Measurements from ENCODE around the gene PKM. TPM values are rescaled to one million over a fixed set of nuclear protein-coding genes. Genes with fewer than 3 reads are reported as not detected.
A peak's percentile ranks its signal among the peaks of the same experiment; 100 is the strongest.

The PKM gene
- total RNA-seq, 2 experiments from 2014 or later = 202 to 203 TPM

DNA sequence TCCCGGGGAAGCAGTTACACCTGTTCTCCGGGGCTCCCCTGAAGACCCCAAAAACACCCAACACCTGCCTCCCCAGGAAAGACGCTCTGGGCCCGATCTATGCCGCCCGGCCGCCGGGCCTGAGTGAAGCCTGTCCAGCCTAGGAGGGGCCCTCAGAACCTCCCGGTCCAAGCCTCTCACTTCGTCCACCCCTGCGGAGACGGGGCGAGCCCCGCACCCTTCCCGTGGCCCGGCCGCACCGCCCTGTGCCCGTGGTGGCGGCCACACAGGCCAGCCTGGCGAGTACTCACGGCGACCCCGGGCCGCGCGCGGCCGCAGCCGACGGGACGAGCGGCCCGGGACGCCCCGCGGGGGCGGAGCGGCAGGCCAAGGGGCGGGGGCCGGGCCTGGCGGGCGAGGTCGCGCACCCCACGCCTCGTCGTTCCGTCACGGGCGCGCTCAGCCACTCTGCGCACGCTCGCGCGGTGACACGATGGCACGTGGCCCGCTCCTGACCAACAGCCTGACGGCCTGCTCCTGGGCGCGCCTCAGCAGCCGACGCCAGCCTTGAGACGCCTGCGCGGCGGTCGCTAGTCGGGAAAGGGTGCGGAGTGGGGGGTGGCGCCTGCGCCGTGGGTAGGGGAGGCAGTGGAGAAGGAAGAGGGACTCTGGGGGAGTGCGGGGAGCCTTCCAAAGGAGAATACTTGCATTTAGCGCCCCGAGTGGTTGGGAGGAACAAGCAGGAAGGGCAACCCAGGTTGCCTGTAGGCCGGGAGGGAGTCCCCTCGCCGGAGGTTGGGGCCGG is 41.4 kb upstream of the PKM start, which contains the start of gene PARP6:
Gene PARP6, minus strand, starts transcription at position 342 of the 784 bp plus-strand sequence. CDS start 5,077 bp downstream, outside the sequence.
- ChIA-PET CTCF (interaction anchor here (0.7 to 2.5 kb wide), 9 partner anchors 13 to 399 kb away, joined by 3 to 15 read pairs (median 4); partner anchors contain the start of gene CELF6), POLR2A (interaction anchor here (0.8 to 3.3 kb wide), 10 partner anchors 32 to 190 kb away, joined by 3 to 22 read pairs (median 3); partner anchors contain the start of genes HEXA and SENP8)
- peak within 1 kb of the TSS; percentile 93 for H3K27ac Mint-ChIP-seq
- Histone ChIP-seq H3K4me1 (ENCODE audit: insufficient read depth, low read length) (peaks cover 25% of the 10 kb centered on the region), H3K9me3 (ENCODE audit: control insufficient read depth in 1 of 2, insufficient read depth in 1 of 2, low read length in 2 of 2) (no peaks in the 10 kb centered on the region), H3K27ac (ENCODE audit: low read depth in 1 of 2, low read length in 2 of 2) (peak within 1 kb of the TSS; percentile 76 to 79), H3K27me3 (ENCODE audit: control insufficient read depth in 1 of 2, insufficient read depth in 2 of 2, low read length in 2 of 2) (no peaks in the 10 kb centered on the region), H3K36me3 (ENCODE audit: insufficient read depth, low read length) (peaks cover 14% of the 10 kb centered on the region), H3K4me3 (ENCODE audit: low read length) (peak within 1 kb of the TSS; percentile 89)
- H3K4me3 Mint-ChIP-seq = peak within 1 kb of the TSS; percentile 92
- H3K4me1 Mint-ChIP-seq (ENCODE audit: low read depth) = peaks cover 47% of the 10 kb centered on the region
- DNase-seq (peak; percentile 95 to 100 (median 98)), ATAC-seq (ENCODE audit: poor library complexity) (peak; percentile 94)
- no peaks in the 10 kb centered on the region for H3K9me3 Mint-ChIP-seq
- no peaks in the 10 kb centered on the region for H3K27me3 Mint-ChIP-seq
- intact Hi-C loops (cut with DNase I, micrococcal nuclease) = loop anchor here (1.0 to 10.0 kb wide), 13 partner anchors 41 to 1362 kb away; partner anchors contain the start of genes HEXA (in 2 of the 2), MYO9A (in 2 of the 2), SENP8 (in 2 of the 2) and ARIH1 (in 1 of the 2)
- TF ChIP-seq, protein P1, sequence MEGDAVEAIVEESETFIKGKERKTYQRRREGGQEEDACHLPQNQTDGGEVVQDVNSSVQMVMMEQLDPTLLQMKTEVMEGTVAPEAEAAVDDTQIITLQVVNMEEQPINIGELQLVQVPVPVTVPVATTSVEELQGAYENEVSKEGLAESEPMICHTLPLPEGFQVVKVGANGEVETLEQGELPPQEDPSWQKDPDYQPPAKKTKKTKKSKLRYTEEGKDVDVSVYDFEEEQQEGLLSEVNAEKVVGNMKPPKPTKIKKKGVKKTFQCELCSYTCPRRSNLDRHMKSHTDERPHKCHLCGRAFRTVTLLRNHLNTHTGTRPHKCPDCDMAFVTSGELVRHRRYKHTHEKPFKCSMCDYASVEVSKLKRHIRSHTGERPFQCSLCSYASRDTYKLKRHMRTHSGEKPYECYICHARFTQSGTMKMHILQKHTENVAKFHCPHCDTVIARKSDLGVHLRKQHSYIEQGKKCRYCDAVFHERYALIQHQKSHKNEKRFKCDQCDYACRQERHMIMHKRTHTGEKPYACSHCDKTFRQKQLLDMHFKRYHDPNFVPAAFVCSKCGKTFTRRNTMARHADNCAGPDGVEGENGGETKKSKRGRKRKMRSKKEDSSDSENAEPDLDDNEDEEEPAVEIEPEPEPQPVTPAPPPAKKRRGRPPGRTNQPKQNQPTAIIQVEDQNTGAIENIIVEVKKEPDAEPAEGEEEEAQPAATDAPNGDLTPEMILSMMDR (IDR thresholded peaks at IDR 0.05) = peak; percentile 80
- H3K36me3 Mint-ChIP-seq (ENCODE audit: low read depth) = peaks cover 28% of the 10 kb centered on the region

DNA sequence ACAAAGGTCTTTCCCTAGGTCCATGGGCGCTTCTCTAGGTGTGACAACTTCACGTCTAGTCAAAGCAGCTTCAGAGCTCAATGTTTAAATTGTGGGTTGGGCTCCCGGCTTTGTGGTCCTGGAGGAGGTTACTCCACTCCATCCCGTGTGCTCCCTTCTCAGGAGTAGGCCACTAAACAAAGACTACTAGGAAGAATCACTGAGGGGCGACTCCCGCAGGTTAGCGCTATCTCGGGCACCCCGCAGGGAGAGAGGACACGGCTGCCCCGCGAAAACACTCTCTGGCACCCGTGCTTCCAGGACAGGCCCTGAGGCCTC is 40.9 kb upstream of the PKM start:
- Histone ChIP-seq H3K27ac (ENCODE audit: low read depth in 1 of 2, low read length in 2 of 2) (peak overlapping the region; percentile 76 to 79), H3K9me3 (ENCODE audit: control insufficient read depth in 1 of 2, insufficient read depth in 1 of 2, low read length in 2 of 2) (no peaks in the 10 kb centered on the region), H3K4me3 (ENCODE audit: low read length) (peak overlapping the region; percentile 89), H3K4me1 (ENCODE audit: insufficient read depth, low read length) (peaks cover 25% of the 10 kb centered on the region), H3K27me3 (ENCODE audit: control insufficient read depth in 1 of 2, insufficient read depth in 2 of 2, low read length in 2 of 2) (no peaks in the 10 kb centered on the region), H3K36me3 (ENCODE audit: insufficient read depth, low read length) (peaks cover 20% of the 10 kb centered on the region)
- Mint-ChIP-seq H3K4me1 (ENCODE audit: low read depth) (peaks cover 47% of the 10 kb centered on the region), H3K27ac (peak overlapping the region; percentile 93), H3K4me3 (peak overlapping the region; percentile 92), H3K9me3 (no peaks in the 10 kb centered on the region), H3K27me3 (no peaks in the 10 kb centered on the region), H3K36me3 (ENCODE audit: low read depth) (peaks cover 33% of the 10 kb centered on the region)
- CTCF ChIA-PET = no interaction called here
- TF ChIP-seq, protein P1 (IDR thresholded peaks at IDR 0.05) = no peak
- POLR2A ChIA-PET = interaction anchor here (0.8 kb wide), 1 partner anchor 39 kb away, joined by 3 read pairs; no protein-coding TSS in a partner anchor
- ATAC-seq (ENCODE audit: poor library complexity) (no peak), DNase-seq (peak in 3 of 14 experiments; percentile 1 to 8 (median 7))
- intact Hi-C loops (cut with DNase I, micrococcal nuclease) = loop anchor here (1.0 to 10.0 kb wide), 13 partner anchors 41 to 1363 kb away; partner anchors contain the start of genes HEXA (in 2 of the 2), MYO9A (in 2 of the 2), SENP8 (in 2 of the 2) and ARIH1 (in 1 of the 2)

DNA sequence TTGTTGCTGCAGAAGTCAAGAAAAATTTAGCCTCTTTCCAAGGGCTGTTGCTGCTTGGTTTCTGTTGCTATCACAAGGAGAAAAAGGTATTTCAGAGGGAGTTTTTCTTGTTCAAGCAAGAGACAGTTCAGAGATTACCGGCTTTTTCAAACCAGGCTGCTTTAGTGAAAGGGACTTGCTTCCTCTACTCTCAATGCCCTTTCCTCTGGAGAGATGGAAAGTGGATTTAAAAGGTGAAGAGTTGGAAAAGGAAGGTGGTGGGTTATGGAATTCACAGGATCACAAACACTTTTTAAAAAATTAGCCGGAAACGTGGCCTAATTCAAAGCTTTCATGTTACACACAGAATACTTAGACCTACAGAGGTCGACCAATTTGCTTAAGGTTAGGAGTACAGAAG is 40.2 kb upstream of the PKM start:
- Histone ChIP-seq H3K9me3 (ENCODE audit: control insufficient read depth in 1 of 2, insufficient read depth in 1 of 2, low read length in 2 of 2) (no peaks in the 10 kb centered on the region), H3K4me1 (ENCODE audit: insufficient read depth, low read length) (peaks cover 25% of the 10 kb centered on the region), H3K36me3 (ENCODE audit: insufficient read depth, low read length) (peaks cover 26% of the 10 kb centered on the region), H3K27ac (ENCODE audit: low read depth in 1 of 2, low read length in 2 of 2) (peak overlapping the region in 1 of 2 donors; percentile 79), H3K27me3 (ENCODE audit: control insufficient read depth in 1 of 2, insufficient read depth in 2 of 2, low read length in 2 of 2) (no peaks in the 10 kb centered on the region), H3K4me3 (ENCODE audit: low read length) (no peak overlapping the region)
- peak overlapping the region; percentile 92 for H3K4me3 Mint-ChIP-seq
- H3K9me3 Mint-ChIP-seq = no peaks in the 10 kb centered on the region
- TF ChIP-seq, protein P1 (IDR thresholded peaks at IDR 0.05) = no peak
- intact Hi-C loops (cut with DNase I, micrococcal nuclease) = loop anchor here (5.0 to 10.0 kb wide), 7 partner anchors 74 to 1364 kb away; partner anchors contain the start of genes HEXA (in 2 of the 2), ARIH1 (in 1 of the 2), BBS4 (in 1 of the 2) and GRAMD2A (in 1 of the 2)
- CTCF ChIA-PET = no interaction called here
- no peak for DNase-seq
- H3K27me3 Mint-ChIP-seq = no peaks in the 10 kb centered on the region
- POLR2A ChIA-PET = interaction anchor here (0.8 kb wide), 1 partner anchor 39 kb away, joined by 3 read pairs; no protein-coding TSS in a partner anchor
- no peak for ATAC-seq (ENCODE audit: poor library complexity)
- peaks cover 40% of the 10 kb centered on the region for H3K36me3 Mint-ChIP-seq (ENCODE audit: low read depth)
- peak overlapping the region; percentile 93 for H3K27ac Mint-ChIP-seq
- H3K4me1 Mint-ChIP-seq (ENCODE audit: low read depth) = peaks cover 46% of the 10 kb centered on the region

All from CD4-positive, alpha-beta T cell (primary cell).